ENCODE results near the gene MUTYH.

MUTYH gene

DNA sequence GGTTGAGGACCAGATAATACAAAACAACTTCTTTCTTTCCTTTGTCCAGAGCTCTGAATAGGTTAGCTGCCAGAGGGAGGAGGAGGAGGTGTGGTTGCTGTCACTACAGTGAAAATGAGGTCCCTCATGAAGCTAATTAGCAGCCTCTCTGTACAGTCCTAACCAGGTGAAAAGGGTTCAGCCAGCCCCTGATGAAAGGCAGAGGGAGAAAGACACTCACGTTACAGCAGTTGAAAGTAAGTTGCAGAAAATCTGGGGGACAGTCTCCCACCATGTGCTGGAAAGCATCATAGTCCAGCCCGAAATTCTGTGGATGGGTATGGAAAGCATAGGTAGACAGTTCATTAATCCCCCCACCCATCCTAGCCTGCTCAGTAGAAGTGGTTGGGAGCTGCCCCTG, 6.2 kb upstream of the MUTYH start:
- ChIA-PET POLR2A (no interaction called here), CTCF (interaction anchor here (13.8 to 23.1 kb wide), 2 partner anchors 13 to 145 kb away, joined by 131 to 389 read pairs; partner anchors contain the start of gene TESK2)
- TF ChIP-seq, protein P1, sequence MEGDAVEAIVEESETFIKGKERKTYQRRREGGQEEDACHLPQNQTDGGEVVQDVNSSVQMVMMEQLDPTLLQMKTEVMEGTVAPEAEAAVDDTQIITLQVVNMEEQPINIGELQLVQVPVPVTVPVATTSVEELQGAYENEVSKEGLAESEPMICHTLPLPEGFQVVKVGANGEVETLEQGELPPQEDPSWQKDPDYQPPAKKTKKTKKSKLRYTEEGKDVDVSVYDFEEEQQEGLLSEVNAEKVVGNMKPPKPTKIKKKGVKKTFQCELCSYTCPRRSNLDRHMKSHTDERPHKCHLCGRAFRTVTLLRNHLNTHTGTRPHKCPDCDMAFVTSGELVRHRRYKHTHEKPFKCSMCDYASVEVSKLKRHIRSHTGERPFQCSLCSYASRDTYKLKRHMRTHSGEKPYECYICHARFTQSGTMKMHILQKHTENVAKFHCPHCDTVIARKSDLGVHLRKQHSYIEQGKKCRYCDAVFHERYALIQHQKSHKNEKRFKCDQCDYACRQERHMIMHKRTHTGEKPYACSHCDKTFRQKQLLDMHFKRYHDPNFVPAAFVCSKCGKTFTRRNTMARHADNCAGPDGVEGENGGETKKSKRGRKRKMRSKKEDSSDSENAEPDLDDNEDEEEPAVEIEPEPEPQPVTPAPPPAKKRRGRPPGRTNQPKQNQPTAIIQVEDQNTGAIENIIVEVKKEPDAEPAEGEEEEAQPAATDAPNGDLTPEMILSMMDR (IDR thresholded peaks at IDR 0.05; ENCODE audit: control extremely low read depth, extremely low read depth, low read depth, missing control alignments): no peak
- DNase-seq (ENCODE audit: extremely low spot score): no peak

DNA sequence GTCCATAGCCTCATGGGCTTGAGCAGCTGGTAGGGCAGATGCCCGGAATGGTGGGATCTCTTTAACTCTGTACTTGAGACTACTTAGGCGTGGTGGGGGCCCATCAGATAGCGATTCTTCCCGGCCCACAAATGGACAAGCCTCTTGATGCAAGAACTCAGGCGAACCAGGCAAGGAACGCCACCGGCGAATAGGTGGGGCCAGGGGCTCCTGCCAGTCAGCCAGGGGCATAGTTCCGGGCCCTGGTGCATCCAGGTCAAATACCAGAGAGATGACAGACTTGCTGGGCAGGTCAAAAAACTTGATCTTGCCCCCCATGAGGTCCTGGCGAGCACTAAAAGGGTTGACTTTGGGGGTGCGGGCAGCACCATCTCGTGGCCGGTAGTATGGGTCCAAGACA, 4.8 kb upstream of the MUTYH start:
- TF ChIP-seq, protein P1 (IDR thresholded peaks at IDR 0.05; ENCODE audit: control extremely low read depth, extremely low read depth, low read depth, missing control alignments): no peak
- DNase-seq (ENCODE audit: extremely low spot score): no peak
- CTCF ChIA-PET: interaction anchor here (1.7 to 23.1 kb wide), 4 partner anchors 15 to 331 kb away, joined by 5 to 389 read pairs (median 94); partner anchors contain the start of gene TESK2
- POLR2A ChIA-PET: interaction anchor here (0.6 kb wide), 1 partner anchor 12 kb away, joined by 4 read pairs; no protein-coding TSS in a partner anchor

DNA sequence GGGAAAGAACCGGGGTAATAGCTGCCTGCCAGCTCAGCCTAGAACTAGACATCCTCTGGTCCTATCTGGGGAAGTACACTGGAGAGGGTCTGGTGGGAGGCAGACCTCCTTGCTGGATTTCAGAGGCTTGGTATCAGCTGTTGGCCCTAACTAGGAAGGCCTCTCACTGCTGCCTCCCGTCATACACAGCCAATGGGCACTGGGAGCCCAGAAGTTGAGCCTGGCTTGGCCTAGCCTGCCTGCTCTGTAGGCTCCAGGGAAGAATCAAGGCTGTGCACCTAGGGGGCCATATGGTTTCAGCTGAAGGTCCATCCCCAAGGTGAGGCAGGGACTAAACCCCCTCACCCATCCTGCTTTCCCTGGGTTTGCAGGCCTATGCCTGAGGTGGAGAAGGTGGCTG, 4.3 kb upstream of the MUTYH start:
- CTCF ChIA-PET: interaction anchor here (1.7 to 13.8 kb wide), 5 partner anchors 10 to 330 kb away, joined by 3 to 131 read pairs (median 5); partner anchors contain the start of gene TESK2
- TF ChIP-seq, protein P1 (IDR thresholded peaks at IDR 0.05; ENCODE audit: control extremely low read depth, extremely low read depth, low read depth, missing control alignments): no peak
- DNase-seq (ENCODE audit: extremely low spot score): no peak
- POLR2A ChIA-PET: no interaction called here

DNA sequence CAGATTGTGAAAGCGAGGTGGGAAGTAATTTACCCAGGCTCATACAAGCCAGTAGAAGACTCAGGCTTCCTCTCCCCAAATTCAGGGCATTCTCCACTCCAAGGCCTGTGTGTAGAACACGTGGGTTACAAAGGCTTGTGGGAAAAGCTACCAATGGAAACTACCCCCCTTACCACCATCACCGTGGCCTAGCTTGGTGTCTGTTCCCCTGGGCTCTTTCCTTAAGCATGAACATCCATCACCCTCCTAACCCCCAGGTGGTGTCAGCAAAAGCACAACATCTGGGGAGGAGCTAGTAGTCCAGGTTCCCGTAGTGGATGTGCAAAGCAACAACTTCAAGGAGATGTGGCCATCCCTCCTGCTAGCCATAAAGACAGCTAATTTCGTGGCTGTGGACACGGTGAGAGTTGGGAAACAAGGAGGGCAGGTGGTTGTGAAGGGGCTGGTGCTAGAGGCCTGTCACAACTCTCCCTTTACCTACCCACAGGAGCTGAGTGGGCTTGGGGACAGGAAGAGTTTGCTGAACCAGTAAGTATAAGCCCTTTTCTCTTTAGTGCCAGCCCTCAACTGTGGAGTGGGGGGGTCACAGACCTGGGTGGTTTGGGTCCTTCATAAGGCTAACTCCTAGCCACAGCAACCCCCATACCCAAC, 701 bp upstream of the MUTYH start:
- TF ChIP-seq, protein P1 (IDR thresholded peaks at IDR 0.05; ENCODE audit: control extremely low read depth, extremely low read depth, low read depth, missing control alignments): no peak
- DNase-seq (ENCODE audit: extremely low spot score): no peak
- POLR2A ChIA-PET: interaction anchor here (0.6 to 2.7 kb wide), 12 partner anchors 11 to 950 kb away, joined by 3 to 15 read pairs (median 7); partner anchors contain the start of genes AKR1A1, CCDC163, HPDL and MMACHC
- CTCF ChIA-PET: interaction anchor here (1.3 to 13.8 kb wide), 15 partner anchors 9 to 612 kb away, joined by 3 to 131 read pairs (median 10); partner anchors contain the start of genes HECTD3, HPDL, RNU5D-1 and TESK2

DNA sequence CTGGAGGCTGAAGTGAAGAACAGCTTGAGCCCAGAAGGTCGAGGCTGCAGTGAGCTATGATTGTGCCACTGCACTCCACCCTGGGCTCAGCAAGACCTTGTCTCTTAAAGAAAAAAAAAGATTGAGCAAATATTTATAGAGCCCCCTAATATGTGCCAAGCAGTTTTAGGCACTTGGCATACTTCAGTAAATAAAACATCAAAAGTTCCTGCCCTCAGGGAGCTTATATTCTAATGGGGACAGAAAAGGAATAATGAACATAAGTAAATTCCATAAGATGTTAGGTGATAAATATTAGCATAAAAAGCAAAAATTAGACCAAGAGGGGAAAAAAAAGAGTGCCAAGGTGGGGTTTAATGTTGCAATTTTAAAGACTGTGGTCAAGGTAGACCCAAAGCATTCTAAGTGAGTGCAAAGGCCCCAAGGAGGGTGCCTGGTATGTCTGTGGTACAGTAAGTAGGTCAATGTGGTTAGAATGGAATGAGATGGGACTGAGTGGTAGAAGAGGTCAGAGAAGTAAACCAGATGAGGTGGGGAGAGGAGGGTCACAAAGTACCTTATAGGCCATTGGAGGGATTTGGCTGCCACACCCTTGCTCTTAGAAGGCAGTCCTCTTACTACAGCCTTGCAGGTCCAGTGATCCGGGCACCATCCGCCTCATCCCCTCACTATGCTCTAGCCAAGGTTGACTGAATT, 2.5 kb downstream of the MUTYH start:
- ChIA-PET POLR2A (interaction anchor here (0.6 to 1.0 kb wide), 4 partner anchors 11 to 599 kb away, joined by 4 to 7 read pairs (median 4); partner anchors contain the start of gene HPDL), CTCF (interaction anchor here (1.3 to 4.1 kb wide), 2 partner anchors 10 to 155 kb away, joined by 5 to 32 read pairs; partner anchors contain the start of gene HPDL)
- DNase-seq (ENCODE audit: extremely low spot score): no peak
- TF ChIP-seq, protein P1 (IDR thresholded peaks at IDR 0.05; ENCODE audit: control extremely low read depth, extremely low read depth, low read depth, missing control alignments): no peak

DNA sequence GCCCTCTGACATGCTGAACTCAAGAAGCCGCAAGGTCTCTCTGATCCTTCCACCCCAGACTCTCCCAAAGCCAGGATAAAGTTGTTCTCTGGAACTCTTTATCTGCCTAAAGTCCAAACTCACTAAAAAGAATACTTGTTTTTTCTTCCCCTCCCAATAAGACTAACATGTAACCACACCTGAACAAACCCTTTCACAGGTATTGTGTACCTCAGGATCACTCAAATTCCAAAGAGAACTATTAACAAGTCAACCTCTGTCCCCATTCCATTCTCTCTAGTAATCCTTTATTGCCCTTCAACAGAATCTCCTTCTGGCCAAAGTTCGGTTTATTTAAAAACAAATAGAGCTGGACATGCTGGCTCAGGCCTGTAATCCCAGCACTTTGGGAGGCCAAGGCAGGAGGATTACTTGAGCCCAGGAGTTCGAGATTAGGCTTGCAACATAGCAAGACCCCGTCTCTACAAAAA, 4.3 kb downstream of the MUTYH start:
- ChIA-PET POLR2A (no interaction called here), CTCF (interaction anchor here (1.8 kb wide), 1 partner anchor 12 kb away, joined by 4 read pairs; no protein-coding TSS in a partner anchor)
- DNase-seq (ENCODE audit: extremely low spot score): no peak
- TF ChIP-seq, protein P1 (IDR thresholded peaks at IDR 0.05; ENCODE audit: control extremely low read depth, extremely low read depth, low read depth, missing control alignments): no peak

Data from GM10248 (cell line).